HG03066 (cell line): ENCODE data around the gene MAP1LC3B2.

ENCODE experiments used
- ATAC-seq: cut with Tn5 transposase; IDR thresholded peaks from one replicate; pipeline ENCODE4 v1.9.1; 2021; ENCODE audit warnings: low read depth; ENCODE audit not compliant: unreplicated experiment

MAP1LC3B2 gene

GRCh38 chr12:116609319-116610114 lies 50.3 kb downstream of the MAP1LC3B2 start:
- ATAC-seq, result no peak

- no peak for ATAC-seq
Observed at GRCh38 chr12:116610971-116611541, 51.9 kb downstream of the MAP1LC3B2 start.

- ATAC-seq, result no peak
Observed at GRCh38 chr12:116612436-116612835, 53.3 kb downstream of the MAP1LC3B2 start.

- ATAC-seq, result no peak
Observed at GRCh38 chr12:116613256-116613655, 54.1 kb downstream of the MAP1LC3B2 start.

- no peak for ATAC-seq
Observed at GRCh38 chr12:116614194-116614915, 55.2 kb downstream of the MAP1LC3B2 start.

GRCh38 chr12:116615141-116615861 lies 56.1 kb downstream of the MAP1LC3B2 start:
- ATAC-seq, result no peak

- no peak for ATAC-seq
Observed at GRCh38 chr12:116616536-116617248, 57.5 kb downstream of the MAP1LC3B2 start.

- ATAC-seq, result no peak
Observed at GRCh38 chr12:116619246-116619645, 60.1 kb downstream of the MAP1LC3B2 start.

- no peak for ATAC-seq
Observed at GRCh38 chr12:116620124-116620491, 60.9 kb downstream of the MAP1LC3B2 start.

- no peak for ATAC-seq
Observed at GRCh38 chr12:116620492-116621191, 61.5 kb downstream of the MAP1LC3B2 start.

GRCh38 chr12:116621194-116621593 lies 62.0 kb downstream of the MAP1LC3B2 start:
- ATAC-seq, result no peak

GRCh38 chr12:116624516-116624915 lies 65.3 kb downstream of the MAP1LC3B2 start:
- ATAC-seq, result no peak

- ATAC-seq, result no peak
Observed at GRCh38 chr12:116626153-116626552, 67.0 kb downstream of the MAP1LC3B2 start.
